SK-N-SH (cell line): Measurements from ENCODE around the gene TBL1Y. TPM values are rescaled to one million over a fixed set of nuclear protein-coding genes. Genes with fewer than 3 reads are reported as not detected.

Source experiments
- CTCF ChIA-PET: fragments of 300-600, 350-600 bp; formaldehyde crosslinking; extraction: SDS; loops from one replicate; lab custom pipeline; 2021; lab: Yijun Ruan, JAX
- POLR2A ChIA-PET: fragments of 350-600 bp; sonication (Branson Sonifier 250); formaldehyde crosslinking; extraction: SDS; loops from one replicate; lab custom pipeline; 2020; ENCODE audit warnings: antibody characterized with exemption, inconsistent platforms; lab: Yijun Ruan, JAX
- DNase-seq: peaks from one replicate; pipeline ENCODE4 v3.0.0; 2012
- H2AFZ ChIP-seq: fragments of 200-600 bp; sonication (generic); 2 replicates; pipeline ENCODE4 v1.8.1; 2016; ENCODE audit warnings: antibody characterized with exemption, mild to moderate bottlenecking, low read depth
- H3F3A ChIP-seq: fragments of 200-600 bp; sonication (generic); replicated peaks from 2 replicates; pipeline ENCODE3; 2016; ENCODE audit warnings: antibody characterized with exemption, mild to moderate bottlenecking; ENCODE audit not compliant: insufficient read depth
- H3K27ac ChIP-seq, 2 experiments: fragments of 200-500 bp in 1 of 2; fragments of 200-600 bp in 1 of 2; sonication (Bioruptor generic) in 1 of 2; sonication (generic), shearing (Covaris generic) in 1 of 2; 2 replicates each; pipeline versions ENCODE4 v1.5.1 to v1.6.1; 2014 to 2016; ENCODE audit warnings: low read depth in 2 of 2, inconsistent platforms in 1 of 2, low read length in 1 of 2, mild to moderate bottlenecking in 1 of 2, mixed read lengths in 1 of 2
- H3K27me3 ChIP-seq: fragments of 200-600 bp; sonication (generic), shearing (Covaris generic); 2 replicates; pipeline ENCODE4 v1.6.1; 2016; ENCODE audit warnings: mixed run types; ENCODE audit not compliant: insufficient read depth
- H3K36me3 ChIP-seq, 2 experiments: fragments of 200-500 bp in 1 of 2; fragments of 200-600 bp in 1 of 2; sonication (Bioruptor generic) in 1 of 2; sonication (generic) in 1 of 2; replicated peaks in 1 of 2; 2 replicates each; pipeline versions ENCODE3 to v1.5.1; 2014 to 2016; ENCODE audit warnings: low read length in 1 of 2, mild to moderate bottlenecking in 1 of 2; ENCODE audit not compliant: insufficient read depth in 2 of 2, control insufficient read depth in 1 of 2
- H3K4me1 ChIP-seq, 2 experiments: fragments of 200-500 bp in 1 of 2; fragments of 200-600 bp in 1 of 2; sonication (Bioruptor generic) in 1 of 2; sonication (generic), shearing (Covaris generic) in 1 of 2; 2 replicates each; pipeline versions ENCODE4 v1.5.1 to v1.6.1; 2014 to 2016; ENCODE audit warnings: low read depth in 1 of 2, low read length in 1 of 2, mixed run types in 1 of 2; ENCODE audit not compliant: insufficient read depth in 2 of 2, control insufficient read depth in 1 of 2
- H3K4me2 ChIP-seq: fragments of 200-600 bp; sonication (generic), shearing (Covaris generic); 2 replicates; pipeline ENCODE4 v1.6.1; 2017; ENCODE audit warnings: mixed run types
- H3K4me3 ChIP-seq, 2 experiments: fragments of 200-500 bp in 1 of 2; fragments of 200-600 bp in 1 of 2; sonication (Bioruptor generic) in 1 of 2; sonication (generic), shearing (Covaris generic) in 1 of 2; 2 replicates each; pipeline versions ENCODE4 v1.5.1 to v1.8.1; 2014 to 2016; ENCODE audit warnings: low read depth in 2 of 2, inconsistent platforms in 1 of 2, low read length in 1 of 2, mild to moderate bottlenecking in 1 of 2, mixed read lengths in 1 of 2, moderate library complexity in 1 of 2
- H3K79me2 ChIP-seq: fragments of 200-600 bp; sonication (generic); 2 replicates; pipeline ENCODE4 v1.8.1; 2017; ENCODE audit warnings: mild to moderate bottlenecking; ENCODE audit not compliant: insufficient read depth
- H3K9ac ChIP-seq: fragments of 200-600 bp; sonication (generic); 2 replicates; pipeline ENCODE4 v1.6.1; 2017; ENCODE audit warnings: mixed run types
- H3K9me2 ChIP-seq: fragments of 200-600 bp; sonication (generic); 2 replicates; pipeline ENCODE4 v1.6.1; 2017; ENCODE audit warnings: mixed run types
- H3K9me3 ChIP-seq: fragments of 200-600 bp; sonication (generic); 2 replicates; pipeline ENCODE4 v1.6.1; 2017; ENCODE audit warnings: mixed run types, mild to moderate bottlenecking, moderate library complexity
- H4K20me1 ChIP-seq: fragments of 200-600 bp; sonication (generic); 2 replicates; pipeline ENCODE4 v1.6.1; 2017; ENCODE audit warnings: mild to moderate bottlenecking, mixed run types; ENCODE audit not compliant: insufficient read depth
- CHD2 ChIP-seq: fragments of 150-350 bp; IDR thresholded peaks from 2 replicates; pipeline ENCODE4 v1.6.1; 2018; ENCODE audit warnings: low read length; ENCODE audit not compliant: partially characterized antibody
- CTCF ChIP-seq: fragments of 200-600 bp; sonication (generic); IDR thresholded peaks from 2 replicates; pipeline ENCODE4 v1.6.1; 2017; ENCODE audit warnings: antibody characterized with exemption, mild to moderate bottlenecking, moderate library complexity
- ELF1 ChIP-seq: IDR thresholded peaks from 2 replicates; pipeline ENCODE4 v1.4.0; 2012
- EZH2phosphoT487 ChIP-seq: fragments of 200-600 bp; sonication (generic); IDR thresholded peaks from 2 replicates; pipeline ENCODE4 v1.6.1; 2017; ENCODE audit warnings: low read depth, mixed run types, mild to moderate bottlenecking, antibody characterized with exemption, moderate library complexity, borderline replicate concordance
- IRF3 ChIP-seq: fragments of 150-350 bp; IDR thresholded peaks from 2 replicates; pipeline ENCODE4 v1.6.1; 2016; ENCODE audit warnings: mild to moderate bottlenecking, low read depth, low read length
- MAX ChIP-seq: IDR thresholded peaks from 2 replicates; pipeline ENCODE4 v1.4.0; 2012; ENCODE audit warnings: low read depth
- MEF2A ChIP-seq: IDR thresholded peaks from 2 replicates; pipeline ENCODE4 v1.4.0; 2012; ENCODE audit warnings: low read depth, borderline replicate concordance
- MXI1 ChIP-seq: IDR thresholded peaks from 2 replicates; pipeline ENCODE4 v1.6.1; 2012; ENCODE audit warnings: mild to moderate bottlenecking, low read depth, low read length, improper control_type of control experiment
- NFIC ChIP-seq: IDR thresholded peaks from 2 replicates; pipeline ENCODE4 v1.4.0; 2012; ENCODE audit warnings: borderline replicate concordance
- NRF1 ChIP-seq: IDR thresholded peaks from 2 replicates; pipeline ENCODE4 v1.6.1; 2012; ENCODE audit warnings: low read depth, mild to moderate bottlenecking, low read length
- PBX3 ChIP-seq: IDR thresholded peaks from 2 replicates; pipeline ENCODE4; 2012
- POLR2AphosphoS5 ChIP-seq: IDR thresholded peaks from 2 replicates; pipeline ENCODE4 v1.6.1; 2012; ENCODE audit warnings: low read depth, low read length
- RFX5 ChIP-seq: IDR thresholded peaks from 2 replicates; pipeline ENCODE4 v1.6.1; 2012; ENCODE audit warnings: mild to moderate bottlenecking, improper control_type of control experiment, low read length
- SMC3 ChIP-seq: IDR thresholded peaks from 2 replicates; pipeline ENCODE4 v1.6.1; 2012; ENCODE audit warnings: low read depth, low read length, improper control_type of control experiment
- TCF12 ChIP-seq: IDR thresholded peaks from 2 replicates; pipeline ENCODE4 v1.4.0; 2012
- TEAD4 ChIP-seq: IDR thresholded peaks from 2 replicates; pipeline ENCODE4 v1.4.0; 2012; ENCODE audit warnings: mild to moderate bottlenecking, borderline replicate concordance; ENCODE audit not compliant: insufficient read depth
- WGBS: methylation state at CpG from one replicate; pipeline ENCODE4 v1.1.6; 2017; ENCODE audit warnings: low lambda C conversion rate; 5-methylcytosine and 5-hydroxymethylcytosine counted together
- polyA plus RNA-seq, 3 experiments: library from polyadenylated mRNA; depleted of rRNA; stranded (reverse); fragments of >200 nt; gene quantifications; 2 replicates each; pipeline ENCODE4 v1.2.3, GENCODE V29; 2012

The TBL1Y gene
- polyA plus RNA-seq, 1 of the 3 experiments (the other 2 are of a cell fraction) = not detected

- no peak for TF ChIP-seq EZH2phosphoT487
- TF ChIP-seq CHD2 = no peak
- no peak for TF ChIP-seq MXI1
Observed at GRCh38 chrY:6983221-6983620, 72.7 kb downstream of the TBL1Y start (continued).

GRCh38 chrY:6987811-6988210, 77.3 kb downstream of the TBL1Y start:
- WGBS = no CpG with 5 or more reads among the region's 1 CpG
- Histone ChIP-seq H3K4me3 (no peak overlapping the region), H3K79me2 (no peaks in the 10 kb centered on the region), H3K36me3 (no peaks in the 10 kb centered on the region), H3K4me2 (no peak overlapping the region), H3K4me1 (no peaks in the 10 kb centered on the region), H4K20me1 (no peaks in the 10 kb centered on the region), H3F3A (no peaks in the 10 kb centered on the region), H3K9me3 (no peaks in the 10 kb centered on the region), H2AFZ (no peak overlapping the region), H3K27ac (no peak overlapping the region), H3K9me2 (no peaks in the 10 kb centered on the region), H3K9ac (no peak overlapping the region), H3K27me3 (no peaks in the 10 kb centered on the region)
- DNase-seq = no peak
- ChIA-PET POLR2A (no interaction called here), CTCF (no interaction called here)
- TF ChIP-seq NFIC (no peak), TEAD4 (no peak), EZH2phosphoT487 (no peak), SMC3 (no peak), POLR2AphosphoS5 (no peak), CTCF (no peak), NRF1 (no peak), ELF1 (no peak), MAX (no peak), PBX3 (no peak)

GRCh38 chrY:6989886-6990620, 79.6 kb downstream of the TBL1Y start:
- no peaks in the 10 kb centered on the region for H4K20me1 ChIP-seq
- no peak for TF ChIP-seq IRF3
- TF ChIP-seq NRF1 = no peak
- TF ChIP-seq RFX5 = no peak
- no peak for TF ChIP-seq TCF12
- no peak for TF ChIP-seq MEF2A
- H3K79me2 ChIP-seq = no peaks in the 10 kb centered on the region
- no peak overlapping the region for H2AFZ ChIP-seq
- H3K9me3 ChIP-seq = no peaks in the 10 kb centered on the region
- no peaks in the 10 kb centered on the region for H3F3A ChIP-seq
- H3K4me3 ChIP-seq = no peak overlapping the region
- DNase-seq = no peak
- H3K4me2 ChIP-seq = no peak overlapping the region
- no peaks in the 10 kb centered on the region for H3K27me3 ChIP-seq
- POLR2A ChIA-PET = no interaction called here
- no peaks in the 10 kb centered on the region for H3K4me1 ChIP-seq
- H3K9ac ChIP-seq = no peak overlapping the region
- CTCF ChIA-PET = no interaction called here
- H3K27ac ChIP-seq = no peak overlapping the region
- no CpG with 5 or more reads among the region's 6 CpGs for WGBS
- H3K36me3 ChIP-seq = no peaks in the 10 kb centered on the region
- H3K9me2 ChIP-seq = no peaks in the 10 kb centered on the region
